HepG2 (cell line): ENCODE data around the gene PDE9A. TPM values are rescaled to one million over a fixed set of nuclear protein-coding genes. Genes with fewer than 3 reads are reported as not detected.

Experiments used
- ATAC-seq: fragments of 200-7000 bp; cut with Tn5 transposase; 3 replicates; pipeline ENCODE4 v1.9.1; 2020; ENCODE audit warnings: mild to moderate bottlenecking, moderate library complexity
- BruUV-seq: library from RNA; stranded (reverse); fragments of 400-500 nt; replicated peaks from 2 replicates; lab custom pipeline; 2021; lab: Mats Ljungman, UMichigan
- CTCF ChIA-PET: fragments of 300-600 bp; formaldehyde crosslinking; extraction: SDS; loops from one replicate; lab custom pipeline; 2021; ENCODE audit warnings: low total read pairs, inconsistent platforms, low intra/inter-chr PET ratio; lab: Yijun Ruan, JAX
- POLR2A ChIA-PET: fragments of 350-600 bp; sonication (Branson Sonifier 250); formaldehyde crosslinking; loops from one replicate; lab custom pipeline; 2020; ENCODE audit warnings: antibody characterized with exemption, inconsistent platforms; lab: Yijun Ruan, JAX
- DNase-seq: peaks from one replicate; pipeline ENCODE4 v3.0.0-alpha.2; 2015; ENCODE audit warnings: low spot score
- FAIRE-seq: peaks from 3 replicates; lab custom pipeline; 2011; peaks lifted over from hg19 to GRCh38; lab: Jason Lieb, UNC
- H2AFZ ChIP-seq: one replicate; pipeline ENCODE4 v1.6.1; 2011; ENCODE audit warnings: low read length, inconsistent platforms
- H3K27ac ChIP-seq: fragments of 300-600 bp; 3 replicates; pipeline ENCODE4 v1.8.0; 2011; ENCODE audit warnings: mixed run types, mild to moderate bottlenecking, mixed read lengths, low read length, inconsistent platforms; ENCODE audit not compliant: insufficient read depth; ENCODE audit errors: extremely low read length
- H3K27me3 ChIP-seq, 2 experiments: fragments of 200-600 bp in 1 of 2; 2 replicates in 1 of 2; 3 replicates in 1 of 2; pipeline versions ENCODE4 v1.6.0 to v1.8.0; 2011; ENCODE audit warnings: low read length in 2 of 2, mild to moderate bottlenecking in 2 of 2, moderate library complexity in 2 of 2, inconsistent platforms in 1 of 2; ENCODE audit not compliant: insufficient read depth in 2 of 2, control insufficient read depth in 1 of 2
- H3K36me3 ChIP-seq, 2 experiments: fragments of 200-600 bp in 1 of 2; replicated peaks in 1 of 2; 2 replicates in 1 of 2; 3 replicates in 1 of 2; pipeline versions ENCODE4 v1.5.1 to v1.8.0; 2011; ENCODE audit warnings: low read length in 2 of 2, inconsistent platforms in 1 of 2; ENCODE audit not compliant: insufficient read depth in 2 of 2, control insufficient read depth in 1 of 2
- H3K4me1 ChIP-seq: 2 replicates; pipeline ENCODE4 v1.5.1; 2012; ENCODE audit warnings: low read length, inconsistent platforms; ENCODE audit not compliant: insufficient read depth
- H3K4me2 ChIP-seq: 2 replicates; pipeline ENCODE4 v1.6.0; 2011; ENCODE audit warnings: low read depth, low read length, inconsistent platforms
- H3K4me3 ChIP-seq, 3 experiments: fragments of 200-600 bp in 1 of 3; sonication (generic), shearing (Covaris generic) in 1 of 3; replicated peaks in 1 of 3; 2 replicates each; pipeline ENCODE4 v1.5.1; 2011 to 2016; ENCODE audit warnings: low read length in 3 of 3, inconsistent platforms in 2 of 3, low read depth in 2 of 3, mild to moderate bottlenecking in 2 of 3, control low read depth in 1 of 3, mixed read lengths in 1 of 3; ENCODE audit not compliant: insufficient read depth in 1 of 3
- H3K79me2 ChIP-seq: one replicate; pipeline ENCODE4 v1.6.1; 2011; ENCODE audit warnings: low read length, inconsistent platforms; ENCODE audit not compliant: insufficient read depth
- H3K9ac ChIP-seq: 2 replicates; pipeline ENCODE4 v1.6.0; 2011; ENCODE audit warnings: mild to moderate bottlenecking, low read depth, low read length, inconsistent platforms; ENCODE audit not compliant: insufficient read depth
- H3K9me3 ChIP-seq: 2 replicates; pipeline ENCODE4 v1.5.1; 2012; ENCODE audit warnings: mild to moderate bottlenecking, low read length
- H4K20me1 ChIP-seq: 2 replicates; pipeline ENCODE4 v1.6.0; 2011; ENCODE audit warnings: inconsistent platforms, mild to moderate bottlenecking, low read length, moderate library complexity; ENCODE audit not compliant: insufficient read depth
- CBX1 ChIP-seq: IDR thresholded peaks from one replicate; pipeline ENCODE4 v1.6.1; 2016; ENCODE audit warnings: antibody characterized with exemption, low read depth
- HOXA9 ChIP-seq: sonication (generic); formaldehyde crosslinking; IDR thresholded peaks from 2 replicates; pipeline ENCODE4 v1.8.1; 2022; ENCODE audit warnings: missing genetic modification reagents, mild to moderate bottlenecking, moderate library complexity, borderline replicate concordance
- KLF6 ChIP-seq: IDR thresholded peaks from 2 replicates; pipeline ENCODE4 v1.8.0; 2016; ENCODE audit warnings: missing biosample characterization, missing genetic modification reagents
- MAZ ChIP-seq, 2 experiments: sonication (generic) in 1 of 2; formaldehyde crosslinking in 1 of 2; IDR thresholded peaks; 2 replicates each; pipeline versions ENCODE4 v1.5.0 to v1.6.1; 2012 to 2020; ENCODE audit warnings: low read depth in 2 of 2, mild to moderate bottlenecking in 2 of 2, borderline replicate concordance in 1 of 2, improper control_type of control experiment in 1 of 2, low read length in 1 of 2, missing genetic modification reagents in 1 of 2, moderate library complexity in 1 of 2
- NFRKB ChIP-seq: fragments of 450-650 bp; IDR thresholded peaks from 2 replicates; pipeline ENCODE4 v1.6.1; 2017
- PHF20 ChIP-seq: sonication (generic); formaldehyde crosslinking; IDR thresholded peaks from 2 replicates; pipeline ENCODE4 v1.5.0; 2020; ENCODE audit warnings: mild to moderate bottlenecking, missing genetic modification reagents
- PHF8 ChIP-seq: sonication (generic); formaldehyde crosslinking; IDR thresholded peaks from 2 replicates; pipeline ENCODE4 v1.5.0; 2020; ENCODE audit warnings: missing genetic modification reagents
- TEAD3 ChIP-seq: optimal IDR thresholded peaks from 2 replicates; pipeline ENCODE3; 2016; ENCODE audit warnings: borderline replicate concordance
- ZNF251 ChIP-seq: sonication (generic); formaldehyde crosslinking; IDR thresholded peaks from 2 replicates; pipeline ENCODE4 v1.9.0; 2021; ENCODE audit warnings: mild to moderate bottlenecking, missing genetic modification reagents
- ZNF75D ChIP-seq: sonication (generic); formaldehyde crosslinking; IDR thresholded peaks from 2 replicates; pipeline ENCODE4 v1.8.1; 2023; ENCODE audit warnings: missing genetic modification reagents, mild to moderate bottlenecking, borderline replicate concordance
- WGBS: methylation state at CpG from one replicate; pipeline ENCODE4 v1.1.6; 2017; ENCODE audit warnings: low lambda C conversion rate; 5-methylcytosine and 5-hydroxymethylcytosine counted together
- in situ Hi-C: cut with HindIII; loops from 2 replicates; pipeline ENCODE4 v1.10.0; 2017; ENCODE audit warnings: low pct_unique_long_range_greater_than_20kb; ENCODE audit not compliant: extremely low pct_ligation_motif_present
- intact Hi-C: fragments of 100-400 bp; cut with micrococcal nuclease; formaldehyde crosslinking; loops from one replicate; pipeline ENCODE4 v1.10.0; 2022; ENCODE audit not compliant: unreplicated experiment
- polyA plus RNA-seq, 8 experiments: library from polyadenylated mRNA; depleted of rRNA in 3 of 8; stranded (reverse) in 7 of 8; unstranded in 1 of 8; fragments of >200 nt; fragmentation: Illumina TruSeq in 4 of 8; extraction: Trizol in 4 of 8; gene quantifications; 2 replicates each; pipeline versions ENCODE4 v1.2.1 to v1.2.3, GENCODE V29; 2011 to 2016; ENCODE audit warnings: low read depth in 4 of 8, missing spikeins in 1 of 8, mixed read lengths in 1 of 8; ENCODE audit not compliant: insufficient read depth in 1 of 8
- total RNA-seq, 5 experiments: library from RNA; depleted of rRNA; stranded (reverse); fragments of >200 nt; fragmentation: Illumina TruSeq; extraction: Trizol; gene quantifications; 2 replicates each; pipeline ENCODE4 v1.2.3, GENCODE V29; 2016; ENCODE audit warnings: low read depth in 1 of 5
- TF ChIP-seq, protein P1 (sequence below): sonication (generic); formaldehyde crosslinking; IDR thresholded peaks from 2 replicates; pipeline ENCODE4 v1.4.0; 2020; ENCODE audit warnings: mild to moderate bottlenecking, low read depth, missing genetic modification reagents
- TF ChIP-seq, protein P2 (sequence below): sonication (generic); formaldehyde crosslinking; IDR thresholded peaks from 2 replicates; pipeline ENCODE4 v1.9.0; 2021; ENCODE audit warnings: missing genetic modification reagents, borderline replicate concordance

PDE9A gene
- total and polyA plus RNA-seq, 2 of the 13 experiments (the other 11 are each of a cell fraction or from before 2014, with no cell fraction given), result 4.6 to 19.7 TPM

DNA sequence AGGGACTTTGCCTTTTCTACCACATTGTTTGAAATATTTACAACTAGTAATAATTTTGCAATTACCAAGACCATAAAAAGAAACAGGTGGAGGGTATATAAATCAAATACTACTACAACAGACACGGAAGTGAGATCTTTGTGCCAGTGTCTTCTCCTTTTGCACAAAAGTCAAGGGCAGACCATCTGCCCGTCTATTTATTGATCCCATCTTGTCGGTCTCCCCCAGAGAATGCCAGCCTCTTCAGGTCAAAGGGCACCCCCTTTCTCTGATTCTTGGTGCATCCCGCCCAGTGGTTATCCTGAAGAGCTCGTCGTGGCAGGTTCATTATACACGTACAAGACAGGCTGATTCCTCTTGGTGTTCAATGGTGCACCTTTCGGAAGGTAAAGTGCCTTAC, 4.8 kb upstream of the PDE9A start:
- H4K20me1 ChIP-seq, result no peaks in the 10 kb centered on the region
- BruUV-seq, result no TSS peak
- H3K27me3 ChIP-seq, result peaks cover 8 to 54% of the 10 kb centered on the region in 2 experiments
- no peak overlapping the region for H2AFZ ChIP-seq
- ChIA-PET POLR2A (no interaction called here), CTCF (no interaction called here)
- no peaks in the 10 kb centered on the region for H3K9me3 ChIP-seq
- WGBS, result 54% methylated on average over 8 of the region's 8 CpGs
- H3K4me2 ChIP-seq, result no peak overlapping the region
- H3K4me3 ChIP-seq, result no peak overlapping the region
- no peaks in the 10 kb centered on the region for H3K36me3 ChIP-seq
- peaks cover 24% of the 10 kb centered on the region for H3K4me1 ChIP-seq
- H3K27ac ChIP-seq, result no peak overlapping the region
- no peak for TF ChIP-seq NFRKB
- no peak for TF ChIP-seq HOXA9 (CRISPR knock-in tag)
- no peak for TF ChIP-seq MAZ (IDR thresholded peaks at IDR 0.05; ENCODE audit: borderline replicate concordance, low read depth, low read length)
- no peak for TF ChIP-seq MAZ (CRISPR knock-in tag; IDR thresholded peaks at IDR 0.05; ENCODE audit: low read depth)
- TF ChIP-seq, protein P1, sequence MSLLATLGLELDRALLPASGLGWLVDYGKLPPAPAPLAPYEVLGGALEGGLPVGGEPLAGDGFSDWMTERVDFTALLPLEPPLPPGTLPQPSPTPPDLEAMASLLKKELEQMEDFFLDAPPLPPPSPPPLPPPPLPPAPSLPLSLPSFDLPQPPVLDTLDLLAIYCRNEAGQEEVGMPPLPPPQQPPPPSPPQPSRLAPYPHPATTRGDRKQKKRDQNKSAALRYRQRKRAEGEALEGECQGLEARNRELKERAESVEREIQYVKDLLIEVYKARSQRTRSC (CRISPR knock-in tag), result no peak
- TF ChIP-seq ZNF251, result no peak
- TF ChIP-seq TEAD3, result no peak
- no peak for TF ChIP-seq CBX1
- TF ChIP-seq KLF6, result no peak
- TF ChIP-seq ZNF75D, result no peak
- TF ChIP-seq, protein P2, sequence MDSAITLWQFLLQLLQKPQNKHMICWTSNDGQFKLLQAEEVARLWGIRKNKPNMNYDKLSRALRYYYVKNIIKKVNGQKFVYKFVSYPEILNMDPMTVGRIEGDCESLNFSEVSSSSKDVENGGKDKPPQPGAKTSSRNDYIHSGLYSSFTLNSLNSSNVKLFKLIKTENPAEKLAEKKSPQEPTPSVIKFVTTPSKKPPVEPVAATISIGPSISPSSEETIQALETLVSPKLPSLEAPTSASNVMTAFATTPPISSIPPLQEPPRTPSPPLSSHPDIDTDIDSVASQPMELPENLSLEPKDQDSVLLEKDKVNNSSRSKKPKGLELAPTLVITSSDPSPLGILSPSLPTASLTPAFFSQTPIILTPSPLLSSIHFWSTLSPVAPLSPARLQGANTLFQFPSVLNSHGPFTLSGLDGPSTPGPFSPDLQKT (CRISPR knock-in tag), result no peak
- TF ChIP-seq PHF8, result no peak
- no peak for TF ChIP-seq PHF20
- no peaks in the 10 kb centered on the region for H3K79me2 ChIP-seq
- intact Hi-C loops, result no loop called here
- FAIRE-seq (no peak), ATAC-seq (no peak), DNase-seq (no peak)
- in situ Hi-C loops, result no loop called here
- H3K9ac ChIP-seq, result no peak overlapping the region
